ENCODE data around the gene UQCRQ.

UQCRQ gene

DNA sequence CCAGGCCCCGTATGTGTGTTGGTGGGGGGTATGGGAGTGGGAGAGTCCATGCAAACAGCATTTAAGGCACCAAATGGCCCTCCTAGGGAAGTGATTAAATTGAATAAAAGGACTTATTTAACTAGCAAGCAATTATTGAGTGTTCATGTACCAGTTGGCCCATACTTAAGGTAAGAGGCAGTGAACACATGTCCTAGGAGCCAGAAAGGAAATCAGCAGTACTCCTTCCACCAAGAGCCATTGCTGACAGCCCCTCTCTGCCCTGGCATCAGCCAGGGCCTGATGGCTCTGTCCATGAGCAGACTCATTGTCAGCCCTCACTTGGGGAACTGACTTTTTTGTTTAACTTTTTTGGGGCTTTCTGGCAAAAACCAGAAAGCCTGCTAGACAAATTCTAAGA lies 25.5 kb upstream of the UQCRQ start:
- H2AFZ ChIP-seq (ENCODE audit: low read depth, low read length) = no peak overlapping the region
- H3K79me2 ChIP-seq (ENCODE audit: low read length) = no peaks in the 10 kb centered on the region
- H3K4me2 ChIP-seq (ENCODE audit: low read length) = no peak overlapping the region
- TF ChIP-seq, protein P1, sequence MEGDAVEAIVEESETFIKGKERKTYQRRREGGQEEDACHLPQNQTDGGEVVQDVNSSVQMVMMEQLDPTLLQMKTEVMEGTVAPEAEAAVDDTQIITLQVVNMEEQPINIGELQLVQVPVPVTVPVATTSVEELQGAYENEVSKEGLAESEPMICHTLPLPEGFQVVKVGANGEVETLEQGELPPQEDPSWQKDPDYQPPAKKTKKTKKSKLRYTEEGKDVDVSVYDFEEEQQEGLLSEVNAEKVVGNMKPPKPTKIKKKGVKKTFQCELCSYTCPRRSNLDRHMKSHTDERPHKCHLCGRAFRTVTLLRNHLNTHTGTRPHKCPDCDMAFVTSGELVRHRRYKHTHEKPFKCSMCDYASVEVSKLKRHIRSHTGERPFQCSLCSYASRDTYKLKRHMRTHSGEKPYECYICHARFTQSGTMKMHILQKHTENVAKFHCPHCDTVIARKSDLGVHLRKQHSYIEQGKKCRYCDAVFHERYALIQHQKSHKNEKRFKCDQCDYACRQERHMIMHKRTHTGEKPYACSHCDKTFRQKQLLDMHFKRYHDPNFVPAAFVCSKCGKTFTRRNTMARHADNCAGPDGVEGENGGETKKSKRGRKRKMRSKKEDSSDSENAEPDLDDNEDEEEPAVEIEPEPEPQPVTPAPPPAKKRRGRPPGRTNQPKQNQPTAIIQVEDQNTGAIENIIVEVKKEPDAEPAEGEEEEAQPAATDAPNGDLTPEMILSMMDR (IDR thresholded peaks at IDR 0.05; ENCODE audit: low read depth, low read length) = no peak
- no peaks in the 10 kb centered on the region for H3K27me3 ChIP-seq (ENCODE audit: low read depth, low read length)
- no peaks in the 10 kb centered on the region for H4K20me1 ChIP-seq (ENCODE audit: insufficient read depth, low read length)
- no peak overlapping the region for H3K9ac ChIP-seq (ENCODE audit: low read length)
- no peak overlapping the region for H3K27ac ChIP-seq (ENCODE audit: low read length)
- no peak overlapping the region for H3K4me3 ChIP-seq (ENCODE audit: low read length)
- no peaks in the 10 kb centered on the region for H3K9me3 ChIP-seq (ENCODE audit: insufficient read depth, low read length)
- H3K4me1 ChIP-seq (ENCODE audit: low read length) = no peaks in the 10 kb centered on the region
- no peaks in the 10 kb centered on the region for H3K36me3 ChIP-seq (replicated peaks; ENCODE audit: low read depth, low read length)

DNA sequence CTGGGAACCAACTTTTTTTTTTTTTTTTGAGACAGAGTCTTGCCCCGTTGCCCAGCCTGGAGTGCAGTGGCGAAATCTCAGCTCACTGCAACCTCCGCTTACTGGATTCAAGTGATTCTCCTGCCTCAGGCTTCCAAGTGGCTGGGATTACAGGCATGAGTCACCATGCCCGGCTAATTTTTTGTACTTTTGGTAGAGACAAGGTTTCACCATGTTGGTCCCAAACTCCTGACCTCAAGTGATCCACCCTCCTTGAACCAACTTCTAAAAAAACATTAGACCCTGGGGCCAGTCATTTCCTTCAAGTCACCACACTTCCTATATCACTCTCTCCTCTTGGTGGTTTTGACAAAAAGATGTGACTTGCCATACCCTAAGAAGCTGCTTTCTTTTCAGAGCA lies 25.1 kb upstream of the UQCRQ start:
- Histone ChIP-seq H3K27me3 (ENCODE audit: low read depth, low read length) (no peaks in the 10 kb centered on the region), H3K9ac (ENCODE audit: low read length) (no peak overlapping the region), H3K27ac (ENCODE audit: low read length) (no peak overlapping the region), H3K4me1 (ENCODE audit: low read length) (no peaks in the 10 kb centered on the region), H3K79me2 (ENCODE audit: low read length) (no peaks in the 10 kb centered on the region), H3K4me3 (ENCODE audit: low read length) (no peak overlapping the region), H2AFZ (ENCODE audit: low read depth, low read length) (no peak overlapping the region), H3K36me3 (replicated peaks; ENCODE audit: low read depth, low read length) (no peaks in the 10 kb centered on the region), H3K9me3 (ENCODE audit: insufficient read depth, low read length) (no peaks in the 10 kb centered on the region), H4K20me1 (ENCODE audit: insufficient read depth, low read length) (no peaks in the 10 kb centered on the region), H3K4me2 (ENCODE audit: low read length) (no peak overlapping the region)
- TF ChIP-seq, protein P1 (IDR thresholded peaks at IDR 0.05; ENCODE audit: low read depth, low read length) = no peak
- TF ChIP-seq EZH2phosphoT487 (IDR thresholded peaks at IDR 0.05; ENCODE audit: low read depth) = no peak

DNA sequence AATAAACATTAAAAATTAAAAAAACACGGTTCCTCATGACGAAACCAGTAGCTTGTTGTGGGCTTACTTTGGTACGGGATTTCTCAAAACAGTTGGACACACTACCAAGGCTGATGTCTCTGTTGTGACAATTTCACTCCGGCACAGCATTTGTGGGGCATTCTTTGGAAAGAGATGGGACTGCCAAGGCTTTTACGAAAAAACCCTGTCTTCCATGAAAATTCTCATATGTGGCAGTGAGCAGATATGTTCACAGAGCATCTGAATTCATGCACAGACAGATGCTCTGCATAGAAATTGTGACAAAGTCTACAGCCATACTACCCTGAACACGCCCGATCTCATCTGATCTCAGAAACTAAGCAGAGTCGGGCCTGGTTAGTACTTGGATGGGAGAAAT lies 18.2 kb upstream of the UQCRQ start:
- no peaks in the 10 kb centered on the region for H3K4me1 ChIP-seq (ENCODE audit: low read length)
- no peak overlapping the region for H2AFZ ChIP-seq (ENCODE audit: low read depth, low read length)
- no peak overlapping the region for H3K4me2 ChIP-seq (ENCODE audit: low read length)
- H3K79me2 ChIP-seq (ENCODE audit: low read length) = no peaks in the 10 kb centered on the region
- H3K9ac ChIP-seq (ENCODE audit: low read length) = no peak overlapping the region
- H3K4me3 ChIP-seq (ENCODE audit: low read length) = no peak overlapping the region
- TF ChIP-seq, protein P1 (IDR thresholded peaks at IDR 0.05; ENCODE audit: low read depth, low read length) = no peak
- no peak for TF ChIP-seq EZH2phosphoT487 (IDR thresholded peaks at IDR 0.05; ENCODE audit: low read depth)
- no peak overlapping the region for H3K27ac ChIP-seq (ENCODE audit: low read length)
- no peaks in the 10 kb centered on the region for H3K9me3 ChIP-seq (ENCODE audit: insufficient read depth, low read length)
- no peaks in the 10 kb centered on the region for H4K20me1 ChIP-seq (ENCODE audit: insufficient read depth, low read length)
- no peaks in the 10 kb centered on the region for H3K36me3 ChIP-seq (replicated peaks; ENCODE audit: low read depth, low read length)
- no peaks in the 10 kb centered on the region for H3K27me3 ChIP-seq (ENCODE audit: low read depth, low read length)

DNA sequence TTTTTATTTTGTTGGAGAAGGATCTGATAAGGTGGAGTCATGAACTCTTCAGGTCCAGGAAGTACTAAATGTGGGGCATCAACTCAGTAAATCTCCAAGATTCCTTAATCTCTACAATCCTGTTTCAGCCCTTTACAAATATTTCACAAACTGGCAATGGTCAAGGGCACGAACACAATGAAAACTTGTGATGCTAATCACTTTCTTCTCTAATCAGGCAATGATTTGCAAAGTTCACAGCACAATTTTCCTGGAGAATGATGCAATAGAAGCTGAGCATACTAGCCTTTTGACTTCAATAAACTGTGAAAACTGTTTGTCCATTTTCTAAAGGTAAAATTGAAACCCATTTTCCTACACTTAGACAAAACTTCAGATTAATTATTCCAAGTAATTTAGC lies 17.1 kb upstream of the UQCRQ start:
- H3K36me3 ChIP-seq (replicated peaks; ENCODE audit: low read depth, low read length) = no peaks in the 10 kb centered on the region
- no peak overlapping the region for H3K27ac ChIP-seq (ENCODE audit: low read length)
- H2AFZ ChIP-seq (ENCODE audit: low read depth, low read length) = no peak overlapping the region
- H3K27me3 ChIP-seq (ENCODE audit: low read depth, low read length) = no peaks in the 10 kb centered on the region
- H3K79me2 ChIP-seq (ENCODE audit: low read length) = no peaks in the 10 kb centered on the region
- H3K9ac ChIP-seq (ENCODE audit: low read length) = no peak overlapping the region
- no peaks in the 10 kb centered on the region for H4K20me1 ChIP-seq (ENCODE audit: insufficient read depth, low read length)
- no peak for TF ChIP-seq EZH2phosphoT487 (IDR thresholded peaks at IDR 0.05; ENCODE audit: low read depth)
- TF ChIP-seq, protein P1 (IDR thresholded peaks at IDR 0.05; ENCODE audit: low read depth, low read length) = no peak
- no peaks in the 10 kb centered on the region for H3K4me1 ChIP-seq (ENCODE audit: low read length)
- no peaks in the 10 kb centered on the region for H3K9me3 ChIP-seq (ENCODE audit: insufficient read depth, low read length)
- H3K4me3 ChIP-seq (ENCODE audit: low read length) = no peak overlapping the region
- no peak overlapping the region for H3K4me2 ChIP-seq (ENCODE audit: low read length)

All from OCI-LY3 (cell line).